NCI-H748 treated with DMSO at 0.1 percent for 48 hours (cell line): ENCODE measurements around the gene EIF2A.
A peak's percentile ranks its signal among the peaks of the same experiment; 100 is the strongest.
"Not testable (repeated sequence)": the region's sequence is repeated elsewhere in the genome, so short reads cannot be mapped to it uniquely, and the experiment has no call there.

Experiments
- DNase-seq: peaks from one replicate; lab custom pipeline; 2025; lab: John Stamatoyannopoulos, UW

The EIF2A gene

GRCh38 chr3:150546226-150547044, at the start of gene EIF2A, which contains the start of gene SERP1:
Gene EIF2A, plus strand, starts transcription at chr3:150546787. Its CDS starts 16 bp downstream, at chr3:150546803.
Gene SERP1, minus strand, starts transcription at chr3:150546496. Its CDS starts 361 bp downstream, at chr3:150546135.
- DNase-seq: peak; percentile 83

GRCh38 chr3:150497956-150498355, 48.6 kb upstream of the EIF2A start:
- no peak for DNase-seq

- DNase-seq: not testable (repeated sequence)
Observed at GRCh38 chr3:150500960-150501359, 45.6 kb upstream of the EIF2A start.

- no peak for DNase-seq
Observed at GRCh38 chr3:150503402-150504099, 43.0 kb upstream of the EIF2A start.

- DNase-seq: no peak
Observed at GRCh38 chr3:150504483-150504882, 42.1 kb upstream of the EIF2A start.

- no peak for DNase-seq
Observed at GRCh38 chr3:150508401-150508800, 38.2 kb upstream of the EIF2A start.

- no peak for DNase-seq
Observed at GRCh38 chr3:150509780-150510179, 36.8 kb upstream of the EIF2A start.

GRCh38 chr3:150511122-150511821, 35.3 kb upstream of the EIF2A start:
- DNase-seq: no peak

- DNase-seq: no peak
Observed at GRCh38 chr3:150515210-150515609, 31.4 kb upstream of the EIF2A start.

- DNase-seq: no peak
Observed at GRCh38 chr3:150519026-150519425, 27.6 kb upstream of the EIF2A start.

- no peak for DNase-seq
Observed at GRCh38 chr3:150520408-150520807, 26.2 kb upstream of the EIF2A start.

- DNase-seq: no peak
Observed at GRCh38 chr3:150521463-150521862, 25.1 kb upstream of the EIF2A start.

- DNase-seq: no peak
Observed at GRCh38 chr3:150523538-150523937, 23.0 kb upstream of the EIF2A start.

- no peak for DNase-seq
Observed at GRCh38 chr3:150527464-150528255, 18.9 kb upstream of the EIF2A start.

GRCh38 chr3:150528354-150528797, 18.2 kb upstream of the EIF2A start:
- DNase-seq: no peak

GRCh38 chr3:150531775-150532174, 14.8 kb upstream of the EIF2A start:
- no peak for DNase-seq

- DNase-seq: no peak
Observed at GRCh38 chr3:150535204-150535603, 11.4 kb upstream of the EIF2A start.

GRCh38 chr3:150538324-150539208, 8.0 kb upstream of the EIF2A start:
- DNase-seq: no peak

- no peak for DNase-seq
Observed at GRCh38 chr3:150540297-150540696, 6.3 kb upstream of the EIF2A start.

GRCh38 chr3:150540991-150541390, 5.6 kb upstream of the EIF2A start:
- no peak for DNase-seq

- no peak for DNase-seq
Observed at GRCh38 chr3:150543128-150543527, 3.5 kb upstream of the EIF2A start.
